Mesothelial cell of epicardium (in vitro differentiated cells): ENCODE results near the gene ACIN1. TPM values are rescaled to one million over a fixed set of nuclear protein-coding genes. Genes with fewer than 3 reads are reported as not detected.

Source experiments
- DNase-seq, 2 experiments: peaks; one replicate each; pipeline ENCODE4 v3.0.0; 2021; ENCODE audit warnings: low spot score in 2 of 2; ENCODE audit not compliant: unreplicated experiment in 2 of 2
- H3K27ac Mint-ChIP-seq: 2 replicates; pipeline ENCODE4 v1.8.0; 2021; ENCODE audit warnings: mixed read lengths
- H3K27me3 Mint-ChIP-seq: 2 replicates; pipeline ENCODE4 v1.8.0; 2021; ENCODE audit warnings: low read depth, mixed read lengths
- H3K36me3 Mint-ChIP-seq: 2 replicates; pipeline ENCODE4 v1.8.0; 2021; ENCODE audit warnings: mixed read lengths
- H3K4me1 Mint-ChIP-seq: 2 replicates; pipeline ENCODE4 v1.8.0; 2021; ENCODE audit warnings: mixed read lengths
- H3K4me3 Mint-ChIP-seq: 2 replicates; pipeline ENCODE4 v1.8.0; 2021; ENCODE audit warnings: mild to moderate bottlenecking, moderate library complexity, mixed read lengths
- H3K9me3 Mint-ChIP-seq: 2 replicates; pipeline ENCODE4 v1.8.0; 2021; ENCODE audit warnings: mixed read lengths
- CTCF ChIP-seq: fragments of 200-600 bp; sonication (generic); IDR thresholded peaks from one replicate; pipeline ENCODE4 v1.5.0; 2021; ENCODE audit warnings: antibody characterized with exemption; ENCODE audit not compliant: unreplicated experiment
- total RNA-seq: library from RNA; stranded (reverse); gene quantifications from 3 replicates; pipeline ENCODE4 v1.2.1, GENCODE V29; 2021

The ACIN1 gene
- total RNA-seq, 1 donor from 2014 or later, result 401 TPM

DNA sequence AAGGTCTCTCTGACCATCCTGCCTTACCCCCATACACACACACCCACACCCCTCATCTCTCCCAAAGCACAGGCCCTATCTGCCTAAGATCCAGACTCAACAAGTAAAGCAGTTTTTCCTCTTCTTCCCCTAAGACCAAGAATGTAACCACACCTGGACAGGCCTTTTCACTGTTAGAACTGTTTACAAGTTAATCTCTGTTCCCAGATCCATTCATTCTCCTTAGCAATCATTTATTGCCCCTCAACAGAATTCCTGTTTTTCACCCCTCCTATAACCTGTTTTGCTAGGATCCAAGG lies 11.8 kb upstream of the ACIN1 start:
- Mint-ChIP-seq H3K36me3 (no peaks in the 10 kb centered on the region), H3K9me3 (no peaks in the 10 kb centered on the region), H3K27ac (no peak overlapping the region), H3K4me3 (no peak overlapping the region), H3K4me1 (no peaks in the 10 kb centered on the region), H3K27me3 (peaks cover 15% of the 10 kb centered on the region)
- no peak for DNase-seq
- TF ChIP-seq CTCF, result no peak

- DNase-seq, result no peak
- Mint-ChIP-seq H3K9me3 (no peaks in the 10 kb centered on the region), H3K4me1 (no peaks in the 10 kb centered on the region), H3K27me3 (peaks cover 15% of the 10 kb centered on the region), H3K27ac (no peak overlapping the region), H3K4me3 (no peak overlapping the region), H3K36me3 (no peaks in the 10 kb centered on the region)
- no peak for TF ChIP-seq CTCF
These were observed 10.4 kb upstream of the ACIN1 start for GRCh38 chr14:23105348-23105824.

GRCh38 chr14:23104591-23105347 lies 9.8 kb upstream of the ACIN1 start, which contains the start of gene CIROP:
Gene CIROP, minus strand, starts transcription at chr14:23104989. Its CDS starts 69 bp downstream, at chr14:23104920.
- Mint-ChIP-seq H3K36me3 (no peaks in the 10 kb centered on the region), H3K4me3 (no peak within 1 kb of the TSS), H3K27ac (no peak within 1 kb of the TSS), H3K4me1 (no peaks in the 10 kb centered on the region), H3K27me3 (peaks cover 15% of the 10 kb centered on the region), H3K9me3 (no peaks in the 10 kb centered on the region)
- no peak for TF ChIP-seq CTCF
- no peak for DNase-seq

GRCh38 chr14:23104070-23104590 lies 9.2 kb upstream of the ACIN1 start:
- Mint-ChIP-seq H3K27me3 (peaks cover 15% of the 10 kb centered on the region), H3K4me3 (no peak overlapping the region), H3K9me3 (no peaks in the 10 kb centered on the region), H3K36me3 (peaks cover 2% of the 10 kb centered on the region), H3K4me1 (no peaks in the 10 kb centered on the region), H3K27ac (no peak overlapping the region)
- no peak for TF ChIP-seq CTCF
- no peak for DNase-seq

DNA sequence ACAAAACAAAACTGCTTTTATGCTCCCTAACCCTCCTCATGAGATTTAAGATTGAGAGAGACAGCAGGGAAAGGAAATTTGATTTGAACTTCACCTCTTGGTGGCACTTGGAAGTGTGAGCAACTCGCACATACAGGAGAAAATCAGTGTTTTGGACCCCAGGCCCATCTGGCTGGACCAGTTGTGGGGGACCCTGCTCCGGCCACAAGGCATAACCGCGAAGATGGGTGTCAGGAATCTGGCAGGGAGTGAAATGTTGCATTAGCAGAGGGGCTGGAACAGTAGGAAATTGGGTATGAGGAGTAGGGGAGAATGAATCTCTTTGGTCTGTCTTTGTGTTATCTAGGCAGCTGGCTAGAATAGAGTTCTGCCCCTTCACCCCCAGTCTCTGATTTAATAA lies 8.6 kb upstream of the ACIN1 start:
- no peaks in the 10 kb centered on the region for H3K9me3 Mint-ChIP-seq

More for the DNA sequence above, 8.6 kb upstream of the ACIN1 start:
- TF ChIP-seq CTCF, result no peak
- no peak for DNase-seq
- H3K4me3 Mint-ChIP-seq, result no peak overlapping the region
- no peaks in the 10 kb centered on the region for H3K4me1 Mint-ChIP-seq
- H3K27me3 Mint-ChIP-seq, result peaks cover 15% of the 10 kb centered on the region
- no peak overlapping the region for H3K27ac Mint-ChIP-seq
- H3K36me3 Mint-ChIP-seq, result peaks cover 3% of the 10 kb centered on the region
